Epithelial cell of esophagus (primary cell): ENCODE measurements around the gene COL16A1.

Source experiments
- DNase-seq: peaks from one replicate; pipeline ENCODE4 v3.0.0; 2010; ENCODE audit warnings: low read depth
- H3K4me3 ChIP-seq: 2 replicates; pipeline ENCODE4 v1.5.1; 2011; ENCODE audit warnings: mild to moderate bottlenecking, low read length, control low read depth
- TF ChIP-seq, protein P1 (sequence below): IDR thresholded peaks from 2 replicates; pipeline ENCODE4 v1.5.1; 2011; ENCODE audit warnings: low read depth, mild to moderate bottlenecking, low read length, control low read depth, inconsistent platforms; ENCODE audit not compliant: insufficient read depth; ENCODE audit errors: missing control alignments

The COL16A1 gene

DNA sequence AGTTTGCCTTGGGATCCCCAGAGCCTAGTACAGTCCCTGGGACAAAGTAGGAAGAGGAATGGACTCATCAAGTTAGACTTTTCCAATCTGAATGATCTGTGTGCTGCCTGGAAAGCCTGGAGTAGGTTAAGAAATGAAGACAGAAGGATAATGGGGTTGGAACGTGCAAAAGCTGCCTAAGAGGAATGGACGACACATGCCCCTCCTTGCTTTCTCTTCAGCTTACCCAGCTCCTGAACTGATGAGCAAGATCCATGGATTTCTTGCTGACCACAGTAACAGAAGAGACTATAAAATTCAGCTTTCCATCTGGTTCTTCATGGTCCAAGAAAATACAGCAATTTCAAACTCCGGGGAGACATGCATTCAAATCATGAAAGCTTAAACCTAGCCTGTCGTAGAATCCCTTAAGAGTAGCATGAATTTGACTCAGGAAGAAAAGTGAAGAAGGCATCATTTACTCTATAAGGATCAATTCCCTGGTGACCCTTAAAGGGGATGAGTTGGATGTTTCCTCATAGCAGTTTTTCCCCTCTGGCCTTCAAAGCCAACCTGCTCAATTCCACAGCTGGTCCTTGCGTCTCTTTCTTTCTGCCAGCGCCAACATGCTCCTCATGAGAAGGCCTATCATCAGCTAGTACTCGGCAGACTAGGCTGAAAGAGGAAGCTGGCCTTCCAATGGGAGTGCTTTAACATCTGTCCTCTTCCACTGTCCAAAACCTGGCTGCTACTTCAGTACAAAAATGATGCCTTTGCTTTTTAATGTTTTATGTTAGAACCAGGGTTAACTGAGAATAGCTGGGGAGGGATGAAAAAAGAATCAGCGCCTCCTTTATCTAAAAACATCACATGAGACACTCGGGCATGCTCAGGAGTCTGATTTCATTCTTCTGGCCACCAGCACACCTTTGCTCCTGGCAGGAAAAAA is 53.4 kb downstream of the COL16A1 start:
- TF ChIP-seq, protein P1, sequence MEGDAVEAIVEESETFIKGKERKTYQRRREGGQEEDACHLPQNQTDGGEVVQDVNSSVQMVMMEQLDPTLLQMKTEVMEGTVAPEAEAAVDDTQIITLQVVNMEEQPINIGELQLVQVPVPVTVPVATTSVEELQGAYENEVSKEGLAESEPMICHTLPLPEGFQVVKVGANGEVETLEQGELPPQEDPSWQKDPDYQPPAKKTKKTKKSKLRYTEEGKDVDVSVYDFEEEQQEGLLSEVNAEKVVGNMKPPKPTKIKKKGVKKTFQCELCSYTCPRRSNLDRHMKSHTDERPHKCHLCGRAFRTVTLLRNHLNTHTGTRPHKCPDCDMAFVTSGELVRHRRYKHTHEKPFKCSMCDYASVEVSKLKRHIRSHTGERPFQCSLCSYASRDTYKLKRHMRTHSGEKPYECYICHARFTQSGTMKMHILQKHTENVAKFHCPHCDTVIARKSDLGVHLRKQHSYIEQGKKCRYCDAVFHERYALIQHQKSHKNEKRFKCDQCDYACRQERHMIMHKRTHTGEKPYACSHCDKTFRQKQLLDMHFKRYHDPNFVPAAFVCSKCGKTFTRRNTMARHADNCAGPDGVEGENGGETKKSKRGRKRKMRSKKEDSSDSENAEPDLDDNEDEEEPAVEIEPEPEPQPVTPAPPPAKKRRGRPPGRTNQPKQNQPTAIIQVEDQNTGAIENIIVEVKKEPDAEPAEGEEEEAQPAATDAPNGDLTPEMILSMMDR, result no peak
- H3K4me3 ChIP-seq, result no peak overlapping the region
- no peak for DNase-seq

DNA sequence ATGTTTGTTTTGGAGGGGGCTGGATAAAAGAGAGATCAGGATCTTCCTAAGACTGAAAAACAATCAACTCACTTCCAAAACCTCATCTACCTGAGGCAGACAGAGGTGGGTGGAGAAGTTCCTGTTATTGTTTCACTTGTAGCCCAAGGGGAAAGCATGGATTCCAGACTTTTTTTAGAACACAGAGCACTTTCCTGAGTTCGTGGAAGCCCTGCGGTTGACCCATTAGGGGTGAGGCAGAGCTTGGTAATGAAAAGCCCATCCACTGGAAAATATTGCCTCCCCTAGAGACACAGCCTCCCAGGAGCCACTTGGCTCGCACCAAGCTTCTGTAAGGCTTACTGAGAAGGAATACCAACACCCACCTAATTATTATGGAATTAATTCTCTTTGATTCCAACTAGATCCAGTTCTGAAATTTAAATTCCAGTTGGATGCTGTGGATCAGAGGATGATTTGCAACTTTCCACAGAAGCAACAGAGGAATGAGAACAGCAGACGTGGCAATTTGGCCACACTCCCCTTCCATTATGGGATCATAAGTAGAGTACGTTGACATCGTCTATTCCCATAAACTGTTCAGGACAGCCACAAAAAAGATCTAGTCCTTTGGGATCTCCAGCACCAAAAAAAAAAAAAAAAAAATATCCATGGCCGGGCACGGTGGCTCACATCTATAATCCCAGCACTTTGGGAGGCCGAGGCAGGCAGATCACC is 55.0 kb downstream of the COL16A1 start:
- no peak overlapping the region for H3K4me3 ChIP-seq
- DNase-seq, result no peak
- TF ChIP-seq, protein P1, result no peak

DNA sequence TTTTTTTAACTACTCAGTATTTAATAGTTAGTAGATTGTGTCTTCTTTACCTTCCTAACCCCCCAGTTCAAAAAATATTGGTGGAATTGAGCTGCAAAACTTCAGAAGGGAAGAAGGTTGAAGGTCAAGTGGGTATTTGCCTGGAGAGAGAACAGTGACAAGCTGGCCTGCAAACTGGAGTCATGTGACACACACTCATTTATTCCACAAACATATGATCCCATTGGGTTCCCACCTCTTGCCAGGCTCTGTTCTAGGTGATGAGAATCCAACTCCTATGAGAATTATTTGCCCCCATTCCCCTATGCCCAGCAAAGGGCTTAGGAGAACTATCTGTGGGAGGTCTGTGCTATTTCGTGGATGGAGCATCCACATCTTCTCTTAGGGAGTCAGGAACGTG is 55.6 kb downstream of the COL16A1 start:
- TF ChIP-seq, protein P1, result no peak
- no peak overlapping the region for H3K4me3 ChIP-seq
- no peak for DNase-seq

DNA sequence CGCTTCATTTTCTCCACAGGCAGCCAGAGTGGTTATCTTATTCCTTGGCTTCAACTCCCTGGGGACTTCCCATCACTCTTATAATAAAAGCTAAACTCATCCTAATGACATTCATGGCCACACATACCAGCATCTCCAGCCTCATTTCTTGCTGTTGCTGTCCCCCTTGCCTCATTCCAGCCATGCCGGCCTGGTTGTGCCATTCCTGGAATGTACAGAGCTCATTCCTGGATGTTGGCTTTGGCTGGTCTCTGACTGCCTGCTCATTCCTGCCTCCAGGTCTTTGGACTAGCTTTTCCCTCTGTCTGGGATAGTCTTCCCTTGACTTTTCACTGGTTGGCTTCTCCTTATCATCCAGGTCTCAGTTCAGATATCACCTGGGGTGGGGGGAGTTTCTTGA is 56.7 kb downstream of the COL16A1 start:
- TF ChIP-seq, protein P1, result no peak
- no peak overlapping the region for H3K4me3 ChIP-seq
- no peak for DNase-seq

DNA sequence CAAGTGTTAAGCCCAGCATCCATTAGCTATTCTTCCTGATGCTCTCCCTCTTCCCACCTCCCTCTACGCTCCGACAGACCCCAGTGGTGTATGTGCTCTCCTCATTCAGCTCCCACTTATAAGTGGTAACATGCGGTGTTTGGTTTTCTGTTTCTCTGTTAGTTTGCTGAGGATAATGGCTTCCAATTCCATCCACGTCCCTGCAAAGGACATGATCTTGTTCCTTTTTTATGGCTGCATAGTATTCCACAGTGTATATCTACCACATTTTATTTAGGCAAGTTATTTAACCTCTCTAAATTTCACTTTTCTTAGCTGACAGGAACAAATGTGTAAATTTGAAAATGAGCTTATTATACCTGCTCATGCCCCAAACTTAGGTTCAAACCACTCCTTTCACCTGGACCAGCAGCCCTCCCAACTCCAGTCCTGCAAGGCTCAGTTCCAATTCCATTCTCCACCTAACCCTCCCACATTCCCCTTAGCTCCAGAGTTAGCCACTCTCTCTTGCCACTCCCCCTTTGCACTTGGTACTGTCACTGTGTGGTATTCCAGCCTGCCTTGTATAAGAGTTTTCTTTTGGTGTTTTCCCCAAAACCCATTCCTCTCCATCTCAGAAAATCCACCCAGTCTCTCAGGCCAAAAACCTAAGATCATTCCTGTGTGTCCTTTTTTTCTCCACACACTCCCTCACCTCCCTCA is 57.4 kb downstream of the COL16A1 start:
- no peak overlapping the region for H3K4me3 ChIP-seq
- TF ChIP-seq, protein P1, result no peak
- no peak for DNase-seq

DNA sequence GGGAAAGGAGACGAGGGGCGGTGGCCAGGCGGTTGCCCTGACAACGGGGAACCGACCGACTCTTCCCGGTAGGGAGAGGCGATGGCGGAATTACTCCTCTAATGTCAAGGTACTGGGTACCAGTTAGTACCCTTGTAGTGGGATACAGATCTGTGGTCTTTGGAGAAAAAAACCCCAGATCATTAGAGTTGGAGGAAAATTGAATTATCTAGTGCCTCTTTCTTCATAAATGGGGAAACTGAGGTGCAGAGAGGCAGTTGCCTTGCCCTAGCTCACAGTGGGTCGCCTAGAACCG is 58.6 kb downstream of the COL16A1 start:
- DNase-seq, result no peak
- TF ChIP-seq, protein P1, result no peak
- H3K4me3 ChIP-seq, result peak overlapping the region; percentile 93
